GM12801 (cell line): ENCODE results near the gene SYT11.

Experiments used
- TF ChIP-seq, protein P1 (sequence below): IDR thresholded peaks from one replicate; pipeline ENCODE4 v1.5.1; 2011; ENCODE audit warnings: control low read depth; ENCODE audit not compliant: insufficient read length; ENCODE audit errors: extremely low read depth

The SYT11 gene

GRCh38 chr1:155910621-155911121, 51.3 kb downstream of the SYT11 start:
- TF ChIP-seq, protein P1, sequence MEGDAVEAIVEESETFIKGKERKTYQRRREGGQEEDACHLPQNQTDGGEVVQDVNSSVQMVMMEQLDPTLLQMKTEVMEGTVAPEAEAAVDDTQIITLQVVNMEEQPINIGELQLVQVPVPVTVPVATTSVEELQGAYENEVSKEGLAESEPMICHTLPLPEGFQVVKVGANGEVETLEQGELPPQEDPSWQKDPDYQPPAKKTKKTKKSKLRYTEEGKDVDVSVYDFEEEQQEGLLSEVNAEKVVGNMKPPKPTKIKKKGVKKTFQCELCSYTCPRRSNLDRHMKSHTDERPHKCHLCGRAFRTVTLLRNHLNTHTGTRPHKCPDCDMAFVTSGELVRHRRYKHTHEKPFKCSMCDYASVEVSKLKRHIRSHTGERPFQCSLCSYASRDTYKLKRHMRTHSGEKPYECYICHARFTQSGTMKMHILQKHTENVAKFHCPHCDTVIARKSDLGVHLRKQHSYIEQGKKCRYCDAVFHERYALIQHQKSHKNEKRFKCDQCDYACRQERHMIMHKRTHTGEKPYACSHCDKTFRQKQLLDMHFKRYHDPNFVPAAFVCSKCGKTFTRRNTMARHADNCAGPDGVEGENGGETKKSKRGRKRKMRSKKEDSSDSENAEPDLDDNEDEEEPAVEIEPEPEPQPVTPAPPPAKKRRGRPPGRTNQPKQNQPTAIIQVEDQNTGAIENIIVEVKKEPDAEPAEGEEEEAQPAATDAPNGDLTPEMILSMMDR: no peak

DNA sequence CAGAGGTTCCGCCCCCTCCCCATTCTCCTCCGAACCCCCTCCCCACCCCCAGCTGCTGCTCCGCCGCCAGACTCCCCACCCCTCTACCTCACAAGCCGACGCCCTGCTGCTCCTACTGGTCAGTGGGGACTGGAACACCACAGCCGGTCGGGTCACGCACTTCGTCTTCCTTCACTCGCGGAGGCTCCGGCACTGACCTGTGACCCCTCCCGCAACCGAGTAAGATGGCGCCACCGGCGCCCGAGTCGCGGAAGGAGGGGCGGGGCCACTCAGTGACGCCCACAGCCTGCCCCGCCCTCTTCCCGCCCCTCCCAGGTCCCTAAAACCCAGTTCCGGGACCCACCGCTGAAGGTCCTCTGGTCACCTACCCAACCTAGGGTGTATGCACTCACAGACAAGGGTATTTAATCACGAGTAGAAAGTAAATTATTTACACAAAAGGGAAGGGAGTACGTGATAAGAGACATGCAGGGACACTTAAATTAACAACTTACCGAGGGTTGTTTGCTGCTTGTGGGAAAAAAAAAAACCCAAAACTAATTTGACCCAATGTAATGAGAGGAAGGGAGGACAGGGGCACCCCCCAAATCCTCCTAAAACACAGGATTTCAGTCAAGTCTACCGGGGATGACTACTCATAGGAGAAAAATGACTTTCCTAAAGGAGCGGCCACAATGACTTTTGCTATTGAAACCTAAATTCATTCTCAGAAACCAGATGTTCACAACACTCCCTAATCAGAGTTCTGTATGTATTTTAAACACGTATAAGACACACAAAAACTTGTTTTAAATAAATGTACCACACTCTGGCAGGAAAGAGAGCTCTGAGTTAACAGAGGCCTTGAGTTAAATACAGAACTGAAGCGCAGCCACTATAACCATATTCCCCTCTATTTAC, 52.0 kb downstream of the SYT11 start, which contains the start of gene RIT1:
TSS of gene RIT1 (minus strand) at position 194 of the 900 bp plus-strand sequence. CDS start 588 bp downstream, outside the sequence.
- TF ChIP-seq, protein P1: no peak

GRCh38 chr1:155912056-155912536, 52.7 kb downstream of the SYT11 start:
- TF ChIP-seq, protein P1: no peak

DNA sequence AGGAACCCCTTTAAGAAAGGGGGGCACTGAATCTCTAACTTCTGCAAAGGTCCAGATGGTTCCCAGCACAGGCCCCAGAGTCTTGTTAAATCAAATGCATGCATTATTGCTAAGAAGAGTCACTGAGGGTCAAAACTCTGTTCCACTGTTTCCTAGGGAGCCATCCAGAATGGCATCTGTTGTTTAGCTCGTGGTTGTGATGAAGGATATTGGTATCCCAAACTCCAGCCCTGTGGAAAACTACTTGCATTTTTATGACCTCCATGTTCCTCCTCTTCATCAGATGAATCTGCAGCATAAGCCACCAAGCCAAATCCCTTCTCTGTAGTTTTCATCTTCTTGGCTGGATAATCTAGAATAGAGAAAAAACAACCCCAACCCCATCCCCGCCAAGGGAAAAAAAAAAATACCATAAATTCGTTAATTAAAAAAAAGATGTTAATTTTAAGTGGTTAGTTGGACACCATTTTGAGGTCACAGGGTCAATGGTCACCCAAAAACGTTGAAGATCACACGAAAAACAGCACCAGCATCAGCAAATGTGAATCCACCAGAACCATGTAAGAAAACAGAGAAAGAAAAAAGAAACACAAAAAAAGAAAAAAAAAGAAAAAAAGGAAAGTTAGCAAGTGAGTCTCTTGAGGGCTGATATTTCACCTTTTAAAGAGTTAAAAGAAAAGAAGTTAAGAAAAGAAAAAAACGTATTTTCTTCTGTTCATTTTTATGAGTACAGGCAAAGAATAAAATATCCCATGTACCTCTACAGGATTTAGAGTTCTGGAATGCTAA, 54.8 kb downstream of the SYT11 start:
- TF ChIP-seq, protein P1: no peak

GRCh38 chr1:155918660-155919059, 59.3 kb downstream of the SYT11 start:
- TF ChIP-seq, protein P1: no peak

DNA sequence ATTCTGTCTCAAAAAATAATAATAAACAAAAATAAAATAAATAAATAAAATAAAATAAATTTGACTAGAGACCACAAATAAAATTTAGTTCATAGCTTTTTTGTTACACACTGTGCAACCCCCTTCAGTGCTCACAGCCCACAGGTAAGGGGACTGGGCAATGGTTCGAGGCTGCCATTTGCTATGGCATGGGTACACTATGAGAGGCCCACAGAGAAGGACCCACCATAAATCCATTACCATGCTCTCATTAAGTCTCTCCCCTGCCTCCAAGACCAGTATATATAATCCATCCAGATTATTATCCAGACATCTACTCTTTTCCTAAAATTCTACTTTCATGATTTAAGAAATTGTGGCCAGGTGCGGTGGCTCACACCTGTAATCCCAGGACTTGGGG, 60.4 kb downstream of the SYT11 start:
- TF ChIP-seq, protein P1: no peak

DNA sequence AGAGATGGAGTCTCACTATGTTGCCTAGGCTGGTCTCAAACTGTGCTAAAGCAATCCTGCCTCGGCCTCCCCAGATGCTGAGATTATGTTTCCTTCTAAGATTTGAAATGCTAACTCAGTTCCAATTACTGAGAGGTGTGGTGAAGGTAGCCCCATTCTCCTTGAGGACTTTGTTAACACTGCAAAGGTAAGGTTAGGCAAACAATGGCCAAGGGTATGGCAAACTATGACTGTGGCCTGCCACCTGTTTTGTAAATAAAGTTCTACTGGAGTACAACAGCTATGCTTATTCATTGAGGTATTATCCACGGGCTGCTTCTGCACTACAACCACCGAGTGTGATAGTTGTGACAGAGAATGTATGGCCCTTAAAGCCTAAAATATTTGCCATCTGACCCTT, 61.4 kb downstream of the SYT11 start:
- TF ChIP-seq, protein P1: no peak
